ENCODE results near the gene GRK3.
A peak's percentile ranks its signal among the peaks of the same experiment; 100 is the strongest.
"Not testable (repeated sequence)": the region's sequence is repeated elsewhere in the genome, so short reads cannot be mapped to it uniquely, and the experiment has no call there.

Gene GRK3

DNA sequence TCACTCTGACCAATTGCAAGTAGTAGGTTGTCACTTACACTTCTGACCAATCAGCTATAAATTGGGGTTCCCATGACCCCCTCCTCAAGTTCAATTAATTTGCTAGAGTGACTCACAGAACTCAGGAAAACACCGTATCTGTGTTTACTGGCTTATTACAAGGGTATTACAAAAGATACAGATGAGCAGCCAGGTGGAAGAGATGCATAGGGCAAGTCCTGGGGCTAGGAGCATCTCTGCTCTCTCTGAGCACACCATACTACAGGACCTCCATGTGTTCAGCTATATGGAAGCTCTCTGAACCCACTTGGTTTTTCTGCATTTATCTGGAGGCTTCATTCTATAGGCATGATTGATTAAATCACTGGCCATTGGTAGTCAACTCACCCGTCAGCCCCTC lies 11.3 kb upstream of the GRK3 start:
- Histone ChIP-seq H3K9me3 (ENCODE audit: insufficient read depth, low read depth, low read length) (no peaks in the 10 kb centered on the region), H3K27ac (ENCODE audit: low read length) (no peak overlapping the region), H3K4me1 (ENCODE audit: insufficient read depth, low read length) (no peaks in the 10 kb centered on the region), H3K36me3 (ENCODE audit: insufficient read depth, low read depth, low read length) (no peaks in the 10 kb centered on the region), H3K27me3 (ENCODE audit: insufficient read depth, low read length) (no peaks in the 10 kb centered on the region), H3K4me3 (ENCODE audit: low read length) (no peak overlapping the region), H3K9ac (ENCODE audit: low read depth, low read length) (no peak overlapping the region)

- Histone ChIP-seq H3K9me3 (ENCODE audit: insufficient read depth, low read depth, low read length) (no peaks in the 10 kb centered on the region), H3K4me1 (ENCODE audit: insufficient read depth, low read length) (no peaks in the 10 kb centered on the region), H3K9ac (ENCODE audit: low read depth, low read length) (no peak overlapping the region), H3K27me3 (ENCODE audit: insufficient read depth, low read length) (no peaks in the 10 kb centered on the region), H3K36me3 (ENCODE audit: insufficient read depth, low read depth, low read length) (no peaks in the 10 kb centered on the region), H3K4me3 (ENCODE audit: low read length) (no peak overlapping the region), H3K27ac (ENCODE audit: low read length) (no peak overlapping the region)
Observed at GRCh38 chr22:25554238-25554671, 10.2 kb upstream of the GRK3 start.

GRCh38 chr22:25554689-25555088 lies 9.8 kb upstream of the GRK3 start:
- Histone ChIP-seq H3K36me3 (ENCODE audit: insufficient read depth, low read depth, low read length) (no peaks in the 10 kb centered on the region), H3K27ac (ENCODE audit: low read length) (no peak overlapping the region), H3K27me3 (ENCODE audit: insufficient read depth, low read length) (no peaks in the 10 kb centered on the region), H3K9me3 (ENCODE audit: insufficient read depth, low read depth, low read length) (no peaks in the 10 kb centered on the region), H3K4me1 (ENCODE audit: insufficient read depth, low read length) (no peaks in the 10 kb centered on the region), H3K4me3 (ENCODE audit: low read length) (no peak overlapping the region), H3K9ac (ENCODE audit: low read depth, low read length) (no peak overlapping the region)

DNA sequence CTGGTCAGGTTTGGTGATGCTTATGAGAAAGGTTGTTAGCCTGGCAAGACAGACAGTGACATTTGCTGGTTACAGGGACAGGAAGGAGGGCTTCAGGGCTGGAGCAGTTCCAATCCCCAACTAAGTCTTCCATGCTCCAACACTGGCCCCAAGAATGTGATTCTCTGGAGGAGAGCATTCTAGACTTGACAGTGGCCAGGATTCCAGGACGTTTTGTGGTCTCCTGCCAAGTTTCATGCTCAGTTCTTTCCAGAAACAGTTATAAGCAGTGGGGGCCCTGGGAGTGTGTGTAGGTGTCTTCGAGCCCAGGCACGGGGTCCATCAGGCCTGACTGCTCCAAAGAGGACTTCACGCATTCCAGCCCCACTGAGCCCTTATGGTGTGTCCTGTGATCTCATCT lies 8.9 kb upstream of the GRK3 start:
- no peaks in the 10 kb centered on the region for H3K27me3 ChIP-seq (ENCODE audit: insufficient read depth, low read length)
- no peak overlapping the region for H3K4me3 ChIP-seq (ENCODE audit: low read length)
- H3K4me1 ChIP-seq (ENCODE audit: insufficient read depth, low read length), result no peaks in the 10 kb centered on the region
- no peak overlapping the region for H3K9ac ChIP-seq (ENCODE audit: low read depth, low read length)
- H3K9me3 ChIP-seq (ENCODE audit: insufficient read depth, low read depth, low read length), result no peaks in the 10 kb centered on the region
- no peak overlapping the region for H3K27ac ChIP-seq (ENCODE audit: low read length)
- H3K36me3 ChIP-seq (ENCODE audit: insufficient read depth, low read depth, low read length), result no peaks in the 10 kb centered on the region

DNA sequence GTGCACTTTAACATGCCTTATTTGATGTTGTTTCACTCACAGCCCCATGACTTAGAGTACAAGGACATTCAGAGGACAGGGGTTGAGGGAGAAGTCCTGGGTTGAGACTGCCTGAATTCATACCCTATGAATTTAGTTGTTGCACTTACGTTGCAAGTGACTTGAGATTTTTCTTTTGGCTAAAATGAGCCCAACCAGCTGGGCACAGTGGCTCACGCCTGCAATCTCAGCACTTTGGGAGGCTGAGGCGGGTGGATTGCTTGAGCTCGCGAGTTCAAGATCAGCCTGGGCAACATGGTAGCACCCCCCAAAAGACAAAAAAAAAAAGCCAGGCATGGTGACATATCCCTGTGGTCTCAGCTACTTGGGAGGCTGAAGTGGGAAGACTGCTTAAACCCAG lies 7.3 kb upstream of the GRK3 start:
- Histone ChIP-seq H3K4me1 (ENCODE audit: insufficient read depth, low read length) (no peaks in the 10 kb centered on the region), H3K9ac (ENCODE audit: low read depth, low read length) (no peak overlapping the region), H3K27ac (ENCODE audit: low read length) (no peak overlapping the region), H3K27me3 (ENCODE audit: insufficient read depth, low read length) (no peaks in the 10 kb centered on the region), H3K4me3 (ENCODE audit: low read length) (no peak overlapping the region), H3K36me3 (ENCODE audit: insufficient read depth, low read depth, low read length) (no peaks in the 10 kb centered on the region), H3K9me3 (ENCODE audit: insufficient read depth, low read depth, low read length) (no peaks in the 10 kb centered on the region)

GRCh38 chr22:25558341-25558740 lies 6.1 kb upstream of the GRK3 start:
- Histone ChIP-seq H3K9ac (ENCODE audit: low read depth, low read length) (no peak overlapping the region), H3K27me3 (ENCODE audit: insufficient read depth, low read length) (peaks cover 9% of the 10 kb centered on the region), H3K27ac (ENCODE audit: low read length) (no peak overlapping the region), H3K36me3 (ENCODE audit: insufficient read depth, low read depth, low read length) (no peaks in the 10 kb centered on the region), H3K4me3 (ENCODE audit: low read length) (no peak overlapping the region), H3K9me3 (ENCODE audit: insufficient read depth, low read depth, low read length) (no peaks in the 10 kb centered on the region), H3K4me1 (ENCODE audit: insufficient read depth, low read length) (no peaks in the 10 kb centered on the region)

DNA sequence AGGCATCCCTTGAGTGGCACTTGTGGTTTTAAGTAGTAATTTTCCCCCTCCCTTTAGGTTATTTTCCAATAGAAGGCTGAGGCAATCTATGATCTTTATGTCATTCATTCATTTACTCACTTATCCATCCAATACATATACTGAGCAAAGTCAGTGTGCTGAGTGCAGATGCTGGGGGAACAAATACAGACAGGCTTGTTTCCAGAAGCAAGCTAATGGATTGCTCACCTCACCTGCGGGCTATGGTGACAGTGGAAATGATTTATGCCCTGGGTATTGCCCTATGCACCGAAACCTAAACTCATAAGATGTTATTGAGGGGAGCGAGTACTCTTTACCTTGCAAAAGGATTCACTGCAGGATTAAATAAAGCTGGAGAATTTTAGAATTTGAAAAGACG lies 4.6 kb upstream of the GRK3 start:
- H3K9me3 ChIP-seq (ENCODE audit: insufficient read depth, low read depth, low read length); H3K4me1 ChIP-seq (ENCODE audit: insufficient read depth, low read length): not testable (repeated sequence)

DNA sequence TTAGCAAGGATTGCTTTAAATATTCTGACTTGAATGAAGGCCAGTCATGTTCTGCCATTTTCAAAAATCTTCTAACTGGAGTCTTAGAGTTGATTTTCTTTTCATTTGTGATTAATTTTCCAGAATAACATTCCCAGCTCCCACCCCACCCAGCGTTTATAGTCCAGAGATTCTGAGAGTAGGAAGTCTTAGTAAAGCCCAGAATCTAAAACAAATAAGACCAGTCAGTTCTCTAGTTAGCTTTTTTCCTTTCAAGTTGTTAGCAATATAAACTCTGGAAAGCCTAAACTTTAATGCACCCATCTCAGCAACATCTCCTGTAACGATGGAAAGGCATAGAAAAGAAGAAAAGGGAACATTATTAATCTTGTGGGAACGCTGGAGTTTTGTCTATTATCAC lies 3.3 kb upstream of the GRK3 start:
- H3K4me3 ChIP-seq (ENCODE audit: low read length); H3K4me1 ChIP-seq (ENCODE audit: insufficient read depth, low read length); H3K9me3 ChIP-seq (ENCODE audit: insufficient read depth, low read depth, low read length); H3K9ac ChIP-seq (ENCODE audit: low read depth, low read length); H3K27ac ChIP-seq (ENCODE audit: low read length); H3K36me3 ChIP-seq (ENCODE audit: insufficient read depth, low read depth, low read length): not testable (repeated sequence)
- peaks cover 20% of the 10 kb centered on the region for H3K27me3 ChIP-seq (ENCODE audit: insufficient read depth, low read length)

More for the DNA sequence above, 4.6 kb upstream of the GRK3 start:
- H3K4me3 ChIP-seq (ENCODE audit: low read length); H3K36me3 ChIP-seq (ENCODE audit: insufficient read depth, low read depth, low read length); H3K27ac ChIP-seq (ENCODE audit: low read length); H3K9ac ChIP-seq (ENCODE audit: low read depth, low read length): not testable (repeated sequence)
- peaks cover 20% of the 10 kb centered on the region for H3K27me3 ChIP-seq (ENCODE audit: insufficient read depth, low read length)

GRCh38 chr22:25561927-25562326 lies 2.5 kb upstream of the GRK3 start:
- H3K9me3 ChIP-seq (ENCODE audit: insufficient read depth, low read depth, low read length); H3K27ac ChIP-seq (ENCODE audit: low read length); H3K36me3 ChIP-seq (ENCODE audit: insufficient read depth, low read depth, low read length); H3K4me1 ChIP-seq (ENCODE audit: insufficient read depth, low read length); H3K4me3 ChIP-seq (ENCODE audit: low read length); H3K9ac ChIP-seq (ENCODE audit: low read depth, low read length): not testable (repeated sequence)
- H3K27me3 ChIP-seq (ENCODE audit: insufficient read depth, low read length), result peaks cover 20% of the 10 kb centered on the region

- not testable (repeated sequence) for H3K36me3 ChIP-seq (ENCODE audit: insufficient read depth, low read depth, low read length); H3K9me3 ChIP-seq (ENCODE audit: insufficient read depth, low read depth, low read length); H3K27ac ChIP-seq (ENCODE audit: low read length)
- 0 out of 2 replicates have a peak overlapping the region, but pooled peaks have one; percentile 71 for H3K9ac ChIP-seq (ENCODE audit: low read depth, low read length)
- H3K4me3 ChIP-seq (ENCODE audit: low read length), result peak overlapping the region; percentile 84
- peaks cover 20% of the 10 kb centered on the region for H3K4me1 ChIP-seq (ENCODE audit: insufficient read depth, low read length)
- peaks cover 20% of the 10 kb centered on the region for H3K27me3 ChIP-seq (ENCODE audit: insufficient read depth, low read length)
Observed at GRCh38 chr22:25562966-25563760, 1.3 kb upstream of the GRK3 start.

DNA sequence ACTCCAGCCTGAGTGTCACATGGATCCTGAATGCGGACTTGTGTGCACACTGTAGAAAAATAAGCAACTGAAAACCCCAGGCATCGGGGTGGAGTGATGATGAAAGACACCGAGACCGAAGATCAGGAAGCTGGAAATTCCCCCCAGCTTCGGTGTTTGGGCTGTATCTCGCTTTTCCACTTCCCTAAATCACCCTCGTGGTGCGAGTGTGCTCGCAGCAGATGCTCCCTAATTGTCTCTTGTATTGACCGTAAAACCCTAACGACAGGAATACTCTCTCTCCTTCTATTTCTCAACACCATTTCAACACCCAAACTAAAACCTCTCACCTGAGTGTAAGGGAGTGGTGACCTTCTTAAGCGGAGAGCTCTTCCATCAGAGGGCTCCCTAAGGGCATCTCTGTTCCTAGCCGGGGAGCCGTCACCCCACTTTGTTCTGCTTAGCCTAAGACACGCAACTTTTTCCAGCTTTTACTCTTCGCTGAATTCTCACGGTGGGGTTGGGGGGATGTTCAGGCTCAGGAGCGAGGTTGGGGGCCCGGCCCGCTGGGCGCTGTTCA lies 635 bp upstream of the GRK3 start:
- peak overlapping the region; percentile 71; the same call in 1 of the 2 replicates for H3K9ac ChIP-seq (ENCODE audit: low read depth, low read length)
- H3K27me3 ChIP-seq (ENCODE audit: insufficient read depth, low read length), result peaks cover 20% of the 10 kb centered on the region
- H3K9me3 ChIP-seq (ENCODE audit: insufficient read depth, low read depth, low read length), result no peaks in the 10 kb centered on the region
- H3K4me1 ChIP-seq (ENCODE audit: insufficient read depth, low read length), result peaks cover 20% of the 10 kb centered on the region
- peak overlapping the region; percentile 84 for H3K4me3 ChIP-seq (ENCODE audit: low read length)
- H3K36me3 ChIP-seq (ENCODE audit: insufficient read depth, low read depth, low read length), result no peaks in the 10 kb centered on the region
- H3K27ac ChIP-seq (ENCODE audit: low read length), result no peak overlapping the region

DNA sequence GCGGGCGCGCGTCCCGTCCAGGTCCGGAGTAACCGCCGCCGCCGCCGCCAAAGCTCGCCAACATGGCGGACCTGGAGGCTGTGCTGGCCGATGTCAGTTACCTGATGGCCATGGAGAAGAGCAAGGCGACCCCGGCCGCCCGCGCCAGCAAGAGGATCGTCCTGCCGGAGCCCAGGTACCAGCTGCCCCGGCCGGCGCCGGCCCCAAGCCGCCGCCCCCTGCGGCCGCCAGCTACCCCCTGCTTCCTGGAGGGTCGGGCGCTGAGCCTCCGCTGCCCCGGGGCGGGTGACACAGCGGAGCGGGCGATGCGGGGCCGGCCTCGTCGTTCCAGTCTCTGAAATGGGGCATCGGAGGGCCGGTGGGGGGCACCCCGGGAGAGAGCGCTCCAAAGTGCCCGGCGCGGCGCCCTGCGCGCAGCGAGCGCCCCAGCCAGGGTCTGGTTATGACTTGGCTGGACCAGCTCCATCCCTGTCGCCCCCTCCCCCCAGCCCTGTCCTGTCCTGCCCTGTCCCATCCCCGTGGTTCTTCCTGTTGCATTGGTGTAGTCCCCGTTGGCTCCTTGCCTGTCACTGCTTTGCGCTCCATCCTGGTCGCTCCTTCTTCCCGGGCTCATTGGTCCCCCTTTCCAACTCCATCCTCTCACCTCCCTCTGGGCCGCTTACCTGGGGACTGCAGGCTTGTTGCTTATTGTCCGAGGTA lies 653 bp downstream of the GRK3 start:
- Histone ChIP-seq H3K27me3 (ENCODE audit: insufficient read depth, low read length) (peaks cover 20% of the 10 kb centered on the region), H3K9me3 (ENCODE audit: insufficient read depth, low read depth, low read length) (no peaks in the 10 kb centered on the region), H3K27ac (ENCODE audit: low read length) (no peak overlapping the region), H3K36me3 (ENCODE audit: insufficient read depth, low read depth, low read length) (no peaks in the 10 kb centered on the region), H3K9ac (ENCODE audit: low read depth, low read length) (peak overlapping the region; percentile 66; the same call in 1 of the 2 replicates), H3K4me3 (ENCODE audit: low read length) (peak overlapping the region; percentile 65), H3K4me1 (ENCODE audit: insufficient read depth, low read length) (peaks cover 25% of the 10 kb centered on the region)
